Measurements from ENCODE around the gene LEKR1. TPM values are rescaled to one million over a fixed set of nuclear protein-coding genes. Genes with fewer than 3 reads are reported as not detected.

The LEKR1 gene
- polyA plus RNA-seq, 1 donor from 2014 or later = 2.7 TPM

DNA sequence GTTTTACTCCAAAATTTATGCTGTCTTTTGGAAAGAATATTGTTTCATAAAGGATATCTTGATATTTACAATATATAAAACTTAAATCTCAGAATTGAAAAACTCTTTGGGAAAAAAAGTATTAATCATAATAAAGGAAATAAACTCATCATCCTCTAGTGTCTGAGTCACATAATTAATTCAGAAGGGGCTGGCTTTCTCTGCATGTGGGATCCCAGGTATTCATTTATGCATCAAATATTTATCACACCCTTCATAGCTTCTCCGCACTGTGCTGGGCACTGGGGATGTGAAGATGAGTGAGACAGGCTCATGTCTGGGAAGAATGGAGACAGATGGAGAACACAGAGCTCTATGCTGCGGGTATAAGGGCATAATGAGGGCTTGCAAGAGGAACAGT, 268.1 kb downstream of the LEKR1 start:
- Histone ChIP-seq H3K79me2 (replicated peaks; ENCODE audit: insufficient read depth, low read length) (no peaks in the 10 kb centered on the region), H2AFZ (ENCODE audit: low read depth, low read length) (no peak overlapping the region), H4K20me1 (ENCODE audit: insufficient read depth) (no peaks in the 10 kb centered on the region), H3K9me2 (ENCODE audit: insufficient read depth, low read length) (no peaks in the 10 kb centered on the region), H3K4me2 (ENCODE audit: low read length) (no peak overlapping the region), H3K9me3 (ENCODE audit: low read length) (no peaks in the 10 kb centered on the region), H3K36me3 (ENCODE audit: insufficient read depth, low read length) (no peaks in the 10 kb centered on the region), H3K9ac (ENCODE audit: low read length) (no peak overlapping the region), H3K27ac (ENCODE audit: low read length) (no peak overlapping the region), H3K4me3 (ENCODE audit: low read length) (no peak overlapping the region), H3F3A (ENCODE audit: insufficient read depth, low read length, poor library complexity, severe bottlenecking) (no peaks in the 10 kb centered on the region), H3K27me3 (ENCODE audit: insufficient read depth, low read depth, low read length) (no peaks in the 10 kb centered on the region)
- TF ChIP-seq, protein P1, sequence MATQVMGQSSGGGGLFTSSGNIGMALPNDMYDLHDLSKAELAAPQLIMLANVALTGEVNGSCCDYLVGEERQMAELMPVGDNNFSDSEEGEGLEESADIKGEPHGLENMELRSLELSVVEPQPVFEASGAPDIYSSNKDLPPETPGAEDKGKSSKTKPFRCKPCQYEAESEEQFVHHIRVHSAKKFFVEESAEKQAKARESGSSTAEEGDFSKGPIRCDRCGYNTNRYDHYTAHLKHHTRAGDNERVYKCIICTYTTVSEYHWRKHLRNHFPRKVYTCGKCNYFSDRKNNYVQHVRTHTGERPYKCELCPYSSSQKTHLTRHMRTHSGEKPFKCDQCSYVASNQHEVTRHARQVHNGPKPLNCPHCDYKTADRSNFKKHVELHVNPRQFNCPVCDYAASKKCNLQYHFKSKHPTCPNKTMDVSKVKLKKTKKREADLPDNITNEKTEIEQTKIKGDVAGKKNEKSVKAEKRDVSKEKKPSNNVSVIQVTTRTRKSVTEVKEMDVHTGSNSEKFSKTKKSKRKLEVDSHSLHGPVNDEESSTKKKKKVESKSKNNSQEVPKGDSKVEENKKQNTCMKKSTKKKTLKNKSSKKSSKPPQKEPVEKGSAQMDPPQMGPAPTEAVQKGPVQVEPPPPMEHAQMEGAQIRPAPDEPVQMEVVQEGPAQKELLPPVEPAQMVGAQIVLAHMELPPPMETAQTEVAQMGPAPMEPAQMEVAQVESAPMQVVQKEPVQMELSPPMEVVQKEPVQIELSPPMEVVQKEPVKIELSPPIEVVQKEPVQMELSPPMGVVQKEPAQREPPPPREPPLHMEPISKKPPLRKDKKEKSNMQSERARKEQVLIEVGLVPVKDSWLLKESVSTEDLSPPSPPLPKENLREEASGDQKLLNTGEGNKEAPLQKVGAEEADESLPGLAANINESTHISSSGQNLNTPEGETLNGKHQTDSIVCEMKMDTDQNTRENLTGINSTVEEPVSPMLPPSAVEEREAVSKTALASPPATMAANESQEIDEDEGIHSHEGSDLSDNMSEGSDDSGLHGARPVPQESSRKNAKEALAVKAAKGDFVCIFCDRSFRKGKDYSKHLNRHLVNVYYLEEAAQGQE (IDR thresholded peaks at IDR 0.05; ENCODE audit: borderline replicate concordance) = no peak
- TF ChIP-seq MXI1 (conservative IDR thresholded peaks at IDR 0.05; ENCODE audit: poor library complexity, severe bottlenecking) = no peak
- no peak for TF ChIP-seq TAF1 (IDR thresholded peaks at IDR 0.05; ENCODE audit: low read depth)
- TF ChIP-seq, protein P2, sequence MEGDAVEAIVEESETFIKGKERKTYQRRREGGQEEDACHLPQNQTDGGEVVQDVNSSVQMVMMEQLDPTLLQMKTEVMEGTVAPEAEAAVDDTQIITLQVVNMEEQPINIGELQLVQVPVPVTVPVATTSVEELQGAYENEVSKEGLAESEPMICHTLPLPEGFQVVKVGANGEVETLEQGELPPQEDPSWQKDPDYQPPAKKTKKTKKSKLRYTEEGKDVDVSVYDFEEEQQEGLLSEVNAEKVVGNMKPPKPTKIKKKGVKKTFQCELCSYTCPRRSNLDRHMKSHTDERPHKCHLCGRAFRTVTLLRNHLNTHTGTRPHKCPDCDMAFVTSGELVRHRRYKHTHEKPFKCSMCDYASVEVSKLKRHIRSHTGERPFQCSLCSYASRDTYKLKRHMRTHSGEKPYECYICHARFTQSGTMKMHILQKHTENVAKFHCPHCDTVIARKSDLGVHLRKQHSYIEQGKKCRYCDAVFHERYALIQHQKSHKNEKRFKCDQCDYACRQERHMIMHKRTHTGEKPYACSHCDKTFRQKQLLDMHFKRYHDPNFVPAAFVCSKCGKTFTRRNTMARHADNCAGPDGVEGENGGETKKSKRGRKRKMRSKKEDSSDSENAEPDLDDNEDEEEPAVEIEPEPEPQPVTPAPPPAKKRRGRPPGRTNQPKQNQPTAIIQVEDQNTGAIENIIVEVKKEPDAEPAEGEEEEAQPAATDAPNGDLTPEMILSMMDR (IDR thresholded peaks at IDR 0.05; ENCODE audit: poor library complexity, severe bottlenecking) = no peak
- TF ChIP-seq SMC3 (conservative IDR thresholded peaks at IDR 0.05; ENCODE audit: poor library complexity) = no peak
- TF ChIP-seq EP300 (conservative IDR thresholded peaks at IDR 0.05; ENCODE audit: poor library complexity, severe bottlenecking) = no peak
- TF ChIP-seq POLR2AphosphoS5 (IDR thresholded peaks at IDR 0.05) = no peak
- no peak for TF ChIP-seq EZH2 (IDR thresholded peaks at IDR 0.05; ENCODE audit: borderline replicate concordance, insufficient read depth, low read length, poor library complexity, severe bottlenecking)
- TF ChIP-seq RAD21 (conservative IDR thresholded peaks at IDR 0.05) = no peak

DNA sequence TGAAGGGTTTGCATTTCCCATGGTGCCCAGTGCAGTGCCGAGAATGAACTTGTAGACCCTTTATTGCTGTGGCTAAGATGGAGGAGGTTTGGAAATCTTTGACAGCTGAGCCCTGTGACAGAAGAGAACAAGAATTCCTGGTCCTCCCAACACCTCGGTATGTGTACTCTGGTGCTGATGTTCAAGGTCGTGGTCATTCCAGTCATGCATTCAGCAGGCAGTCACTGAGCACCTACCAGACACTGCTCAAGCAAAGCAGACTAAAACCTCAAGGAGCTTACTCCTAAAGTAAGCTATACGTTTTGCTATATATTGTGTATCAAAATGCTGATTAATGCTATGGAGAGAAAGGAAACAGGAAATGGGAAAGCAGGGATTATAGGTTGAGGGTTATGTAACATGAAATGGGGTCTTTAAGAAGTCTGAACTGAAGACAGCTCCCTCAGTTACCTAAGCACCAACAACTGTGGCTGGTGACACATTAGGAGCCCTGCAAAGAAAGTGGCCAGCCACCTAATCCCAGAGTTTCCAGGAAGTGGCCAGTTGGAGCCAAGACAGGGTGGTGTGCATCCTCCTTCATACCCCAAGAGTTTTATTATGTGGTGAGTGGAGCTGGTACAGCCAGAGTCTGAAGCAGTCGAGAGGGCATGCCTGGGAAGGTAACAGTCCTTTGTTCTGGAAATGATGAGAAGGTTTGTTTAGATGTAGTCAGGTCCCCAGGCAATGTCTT, 268.8 kb downstream of the LEKR1 start:
- Histone ChIP-seq H3K4me3 (ENCODE audit: low read length) (no peak overlapping the region), H3K27ac (ENCODE audit: low read length) (no peak overlapping the region), H3K4me2 (ENCODE audit: low read length) (no peak overlapping the region), H3K36me3 (ENCODE audit: insufficient read depth, low read length) (no peaks in the 10 kb centered on the region), H3F3A (ENCODE audit: insufficient read depth, low read length, poor library complexity, severe bottlenecking) (no peaks in the 10 kb centered on the region), H3K9me2 (ENCODE audit: insufficient read depth, low read length) (no peaks in the 10 kb centered on the region), H3K27me3 (ENCODE audit: insufficient read depth, low read depth, low read length) (no peaks in the 10 kb centered on the region), H3K9me3 (ENCODE audit: low read length) (no peaks in the 10 kb centered on the region), H2AFZ (ENCODE audit: low read depth, low read length) (no peak overlapping the region), H4K20me1 (ENCODE audit: insufficient read depth) (no peaks in the 10 kb centered on the region), H3K9ac (ENCODE audit: low read length) (no peak overlapping the region), H3K79me2 (replicated peaks; ENCODE audit: insufficient read depth, low read length) (no peaks in the 10 kb centered on the region)
- TF ChIP-seq MXI1 (conservative IDR thresholded peaks at IDR 0.05; ENCODE audit: poor library complexity, severe bottlenecking) (no peak), TAF1 (IDR thresholded peaks at IDR 0.05; ENCODE audit: low read depth) (no peak), SMC3 (conservative IDR thresholded peaks at IDR 0.05; ENCODE audit: poor library complexity) (no peak), POLR2AphosphoS5 (IDR thresholded peaks at IDR 0.05) (no peak), EP300 (conservative IDR thresholded peaks at IDR 0.05; ENCODE audit: poor library complexity, severe bottlenecking) (no peak), RAD21 (conservative IDR thresholded peaks at IDR 0.05) (no peak), EZH2 (IDR thresholded peaks at IDR 0.05; ENCODE audit: borderline replicate concordance, insufficient read depth, low read length, poor library complexity, severe bottlenecking) (no peak)
- TF ChIP-seq, protein P1 (IDR thresholded peaks at IDR 0.05; ENCODE audit: borderline replicate concordance) = no peak
- TF ChIP-seq, protein P2 (IDR thresholded peaks at IDR 0.05; ENCODE audit: poor library complexity, severe bottlenecking) = no peak

All from neural cell (in vitro differentiated cells).